Measurements from ENCODE around the gene CHID1. TPM values are rescaled to one million over a fixed set of nuclear protein-coding genes. Genes with fewer than 3 reads are reported as not detected.

Gene CHID1
- total RNA-seq, 1 donor, result 48.9 TPM

DNA sequence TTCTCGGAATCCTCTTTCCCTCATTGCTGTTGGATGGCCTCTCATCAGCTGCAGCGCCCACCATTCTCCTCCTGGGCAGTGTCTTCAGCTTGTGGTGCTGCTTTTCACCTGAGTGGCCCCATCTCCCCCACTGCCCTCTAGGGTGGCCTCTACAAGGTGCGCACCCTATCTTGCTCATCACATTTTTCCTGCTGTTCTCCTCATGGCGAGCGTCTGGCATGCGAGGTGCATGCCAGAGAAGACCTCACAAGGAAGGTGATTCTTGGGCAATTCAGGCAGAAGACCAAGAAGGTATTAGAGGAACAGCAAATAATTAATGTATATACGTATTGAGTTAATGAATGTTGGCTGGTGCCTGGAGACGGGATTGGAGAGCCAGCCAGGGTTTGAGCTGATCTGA lies 18.2 kb upstream of the CHID1 start:
- H3K9me3 ChIP-seq (ENCODE audit: low read depth, low read length), result no peaks in the 10 kb centered on the region
- DNase-seq (ENCODE audit: insufficient read length, low spot score, missing footprints), result no peak
- H3K4me2 ChIP-seq (ENCODE audit: insufficient read depth, low read length), result no peak overlapping the region
- H3K79me2 ChIP-seq (ENCODE audit: insufficient read depth, low read length), result peaks cover 71% of the 10 kb centered on the region
- H3K27ac ChIP-seq (ENCODE audit: low read depth, low read length), result no peak overlapping the region
- H3K36me3 ChIP-seq (ENCODE audit: insufficient read depth, low read length), result peaks cover 14% of the 10 kb centered on the region
- H4K20me1 ChIP-seq (ENCODE audit: insufficient read depth, low read length), result peaks cover 59% of the 10 kb centered on the region
- no peaks in the 10 kb centered on the region for H3K27me3 ChIP-seq (ENCODE audit: insufficient read depth, low read length)
- no peak overlapping the region for H2AFZ ChIP-seq (ENCODE audit: low read length)
- TF ChIP-seq, protein P1, sequence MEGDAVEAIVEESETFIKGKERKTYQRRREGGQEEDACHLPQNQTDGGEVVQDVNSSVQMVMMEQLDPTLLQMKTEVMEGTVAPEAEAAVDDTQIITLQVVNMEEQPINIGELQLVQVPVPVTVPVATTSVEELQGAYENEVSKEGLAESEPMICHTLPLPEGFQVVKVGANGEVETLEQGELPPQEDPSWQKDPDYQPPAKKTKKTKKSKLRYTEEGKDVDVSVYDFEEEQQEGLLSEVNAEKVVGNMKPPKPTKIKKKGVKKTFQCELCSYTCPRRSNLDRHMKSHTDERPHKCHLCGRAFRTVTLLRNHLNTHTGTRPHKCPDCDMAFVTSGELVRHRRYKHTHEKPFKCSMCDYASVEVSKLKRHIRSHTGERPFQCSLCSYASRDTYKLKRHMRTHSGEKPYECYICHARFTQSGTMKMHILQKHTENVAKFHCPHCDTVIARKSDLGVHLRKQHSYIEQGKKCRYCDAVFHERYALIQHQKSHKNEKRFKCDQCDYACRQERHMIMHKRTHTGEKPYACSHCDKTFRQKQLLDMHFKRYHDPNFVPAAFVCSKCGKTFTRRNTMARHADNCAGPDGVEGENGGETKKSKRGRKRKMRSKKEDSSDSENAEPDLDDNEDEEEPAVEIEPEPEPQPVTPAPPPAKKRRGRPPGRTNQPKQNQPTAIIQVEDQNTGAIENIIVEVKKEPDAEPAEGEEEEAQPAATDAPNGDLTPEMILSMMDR (IDR thresholded peaks at IDR 0.05; ENCODE audit: extremely low read depth, low read depth, low read length), result no peak
- H3K4me3 ChIP-seq (ENCODE audit: insufficient read depth, low read length), result no peak overlapping the region
- H3K4me1 ChIP-seq (ENCODE audit: insufficient read depth, low read length), result peaks cover 24% of the 10 kb centered on the region

GRCh38 chr11:927871-928270 lies 17.3 kb upstream of the CHID1 start:
- Histone ChIP-seq H4K20me1 (ENCODE audit: insufficient read depth, low read length) (peaks cover 51% of the 10 kb centered on the region), H3K4me3 (ENCODE audit: insufficient read depth, low read length) (no peak overlapping the region)
- TF ChIP-seq, protein P1 (IDR thresholded peaks at IDR 0.05; ENCODE audit: extremely low read depth, low read depth, low read length), result no peak

DNA sequence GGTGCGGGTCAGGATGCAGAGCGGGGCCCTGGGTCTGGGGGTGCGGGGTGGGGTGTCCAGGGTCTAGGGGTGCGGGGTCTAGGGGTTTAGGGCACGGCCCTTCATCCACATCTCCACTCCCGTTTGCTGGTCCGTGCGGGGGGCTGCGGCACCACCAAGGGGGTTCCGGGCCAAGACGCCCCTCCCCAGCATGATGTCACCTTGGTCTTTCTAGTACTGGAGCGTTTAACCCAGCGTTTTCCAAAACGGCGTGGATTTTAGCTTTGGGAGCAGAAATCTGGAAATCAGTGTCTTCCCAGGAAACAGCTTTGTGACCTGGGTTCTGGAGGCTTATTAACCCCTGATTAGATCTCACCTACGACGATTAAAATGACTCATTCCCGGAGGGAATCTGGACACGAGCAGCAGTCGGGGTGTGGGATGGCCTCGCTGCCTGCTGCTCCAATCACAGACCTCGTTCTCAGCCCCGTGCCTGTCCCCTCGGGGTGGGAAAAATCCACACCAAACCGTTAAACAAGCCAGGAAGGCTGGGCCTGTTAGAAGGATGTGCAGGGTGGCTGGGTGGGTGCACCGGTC lies 15.8 kb upstream of the CHID1 start:
- H3K4me3 ChIP-seq (ENCODE audit: insufficient read depth, low read length), result peak overlapping the region; percentile 85
- H4K20me1 ChIP-seq (ENCODE audit: insufficient read depth, low read length), result peaks cover 38% of the 10 kb centered on the region
- H3K4me1 ChIP-seq (ENCODE audit: insufficient read depth, low read length), result peaks cover 8% of the 10 kb centered on the region
- DNase-seq (ENCODE audit: insufficient read length, low spot score, missing footprints), result peak; percentile 97
- H3K27me3 ChIP-seq (ENCODE audit: insufficient read depth, low read length), result no peaks in the 10 kb centered on the region
- H2AFZ ChIP-seq (ENCODE audit: low read length), result no peak overlapping the region
- peak overlapping the region; percentile 79 for H3K27ac ChIP-seq (ENCODE audit: low read depth, low read length)
- peaks cover 50% of the 10 kb centered on the region for H3K79me2 ChIP-seq (ENCODE audit: insufficient read depth, low read length)
- no peaks in the 10 kb centered on the region for H3K9me3 ChIP-seq (ENCODE audit: low read depth, low read length)
- TF ChIP-seq, protein P1 (IDR thresholded peaks at IDR 0.05; ENCODE audit: extremely low read depth, low read depth, low read length), result no peak
- peaks cover 14% of the 10 kb centered on the region for H3K36me3 ChIP-seq (ENCODE audit: insufficient read depth, low read length)
- H3K4me2 ChIP-seq (ENCODE audit: insufficient read depth, low read length), result peak overlapping the region; percentile 90

More at GRCh38 chr11:927871-928270, 17.3 kb upstream of the CHID1 start:
- no peak overlapping the region for H3K27ac ChIP-seq (ENCODE audit: low read depth, low read length)
- no peak overlapping the region for H2AFZ ChIP-seq (ENCODE audit: low read length)
- DNase-seq (ENCODE audit: insufficient read length, low spot score, missing footprints), result peak; percentile 43
- H3K4me1 ChIP-seq (ENCODE audit: insufficient read depth, low read length), result peaks cover 16% of the 10 kb centered on the region
- H3K36me3 ChIP-seq (ENCODE audit: insufficient read depth, low read length), result peaks cover 14% of the 10 kb centered on the region
- no peaks in the 10 kb centered on the region for H3K9me3 ChIP-seq (ENCODE audit: low read depth, low read length)
- no peaks in the 10 kb centered on the region for H3K27me3 ChIP-seq (ENCODE audit: insufficient read depth, low read length)
- no peak overlapping the region for H3K4me2 ChIP-seq (ENCODE audit: insufficient read depth, low read length)
- peaks cover 62% of the 10 kb centered on the region for H3K79me2 ChIP-seq (ENCODE audit: insufficient read depth, low read length)

GRCh38 chr11:925496-926301 lies 15.1 kb upstream of the CHID1 start, which contains the start of gene AP2A2:
Gene AP2A2, plus strand, starts transcription at chr11:925870. Its CDS starts 152 bp downstream, at chr11:926022.
- peaks cover 8% of the 10 kb centered on the region for H3K4me1 ChIP-seq (ENCODE audit: insufficient read depth, low read length)
- peak within 1 kb of the TSS; percentile 79 for H3K27ac ChIP-seq (ENCODE audit: low read depth, low read length)
- H3K4me2 ChIP-seq (ENCODE audit: insufficient read depth, low read length), result peak within 1 kb of the TSS; percentile 90
- peaks cover 43% of the 10 kb centered on the region for H3K79me2 ChIP-seq (ENCODE audit: insufficient read depth, low read length)
- peak within 1 kb of the TSS; percentile 85 for H3K4me3 ChIP-seq (ENCODE audit: insufficient read depth, low read length)
- H4K20me1 ChIP-seq (ENCODE audit: insufficient read depth, low read length), result peaks cover 30% of the 10 kb centered on the region
- no peaks in the 10 kb centered on the region for H3K27me3 ChIP-seq (ENCODE audit: insufficient read depth, low read length)
- peak; percentile 100 for DNase-seq (ENCODE audit: insufficient read length, low spot score, missing footprints)
- H2AFZ ChIP-seq (ENCODE audit: low read length), result peak within 1 kb of the TSS; percentile 62
- H3K36me3 ChIP-seq (ENCODE audit: insufficient read depth, low read length), result peaks cover 14% of the 10 kb centered on the region
- TF ChIP-seq, protein P1 (IDR thresholded peaks at IDR 0.05; ENCODE audit: extremely low read depth, low read depth, low read length), result peak; percentile 39
- H3K9me3 ChIP-seq (ENCODE audit: low read depth, low read length), result no peaks in the 10 kb centered on the region

Measured in osteoblast (primary cell).